Epithelial cell of esophagus (primary cell): ENCODE results near the gene TCERG1L.

Experiments used
- DNase-seq: peaks from one replicate; pipeline ENCODE4 v3.0.0; 2010; ENCODE audit warnings: low read depth
- H3K4me3 ChIP-seq: 2 replicates; pipeline ENCODE4 v1.5.1; 2011; ENCODE audit warnings: mild to moderate bottlenecking, low read length, control low read depth
- TF ChIP-seq, protein P1 (sequence below): IDR thresholded peaks from 2 replicates; pipeline ENCODE4 v1.5.1; 2011; ENCODE audit warnings: low read depth, mild to moderate bottlenecking, low read length, control low read depth, inconsistent platforms; ENCODE audit not compliant: insufficient read depth; ENCODE audit errors: missing control alignments

Gene TCERG1L

DNA sequence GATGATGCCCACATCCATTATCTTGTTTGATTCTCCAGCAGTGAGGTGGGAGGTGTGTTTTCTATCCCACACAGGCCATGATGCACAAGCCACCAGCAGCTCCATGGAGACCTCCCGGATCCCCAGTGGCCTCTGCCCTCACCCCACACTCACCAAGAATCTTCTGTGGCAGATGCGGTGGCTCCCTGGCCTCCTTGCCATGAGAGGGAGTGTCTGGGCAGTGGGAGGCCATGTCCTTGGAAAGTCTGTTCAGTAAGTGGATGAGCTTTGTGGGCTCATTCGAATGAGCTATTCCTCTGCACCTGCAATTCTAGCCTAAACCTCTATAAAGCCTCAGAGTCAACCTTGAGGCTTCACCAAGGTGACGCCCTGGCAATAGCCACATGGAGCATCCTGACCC is 243.8 kb downstream of the TCERG1L start:
- no peak for DNase-seq
- H3K4me3 ChIP-seq = no peak overlapping the region
- TF ChIP-seq, protein P1, sequence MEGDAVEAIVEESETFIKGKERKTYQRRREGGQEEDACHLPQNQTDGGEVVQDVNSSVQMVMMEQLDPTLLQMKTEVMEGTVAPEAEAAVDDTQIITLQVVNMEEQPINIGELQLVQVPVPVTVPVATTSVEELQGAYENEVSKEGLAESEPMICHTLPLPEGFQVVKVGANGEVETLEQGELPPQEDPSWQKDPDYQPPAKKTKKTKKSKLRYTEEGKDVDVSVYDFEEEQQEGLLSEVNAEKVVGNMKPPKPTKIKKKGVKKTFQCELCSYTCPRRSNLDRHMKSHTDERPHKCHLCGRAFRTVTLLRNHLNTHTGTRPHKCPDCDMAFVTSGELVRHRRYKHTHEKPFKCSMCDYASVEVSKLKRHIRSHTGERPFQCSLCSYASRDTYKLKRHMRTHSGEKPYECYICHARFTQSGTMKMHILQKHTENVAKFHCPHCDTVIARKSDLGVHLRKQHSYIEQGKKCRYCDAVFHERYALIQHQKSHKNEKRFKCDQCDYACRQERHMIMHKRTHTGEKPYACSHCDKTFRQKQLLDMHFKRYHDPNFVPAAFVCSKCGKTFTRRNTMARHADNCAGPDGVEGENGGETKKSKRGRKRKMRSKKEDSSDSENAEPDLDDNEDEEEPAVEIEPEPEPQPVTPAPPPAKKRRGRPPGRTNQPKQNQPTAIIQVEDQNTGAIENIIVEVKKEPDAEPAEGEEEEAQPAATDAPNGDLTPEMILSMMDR = no peak

DNA sequence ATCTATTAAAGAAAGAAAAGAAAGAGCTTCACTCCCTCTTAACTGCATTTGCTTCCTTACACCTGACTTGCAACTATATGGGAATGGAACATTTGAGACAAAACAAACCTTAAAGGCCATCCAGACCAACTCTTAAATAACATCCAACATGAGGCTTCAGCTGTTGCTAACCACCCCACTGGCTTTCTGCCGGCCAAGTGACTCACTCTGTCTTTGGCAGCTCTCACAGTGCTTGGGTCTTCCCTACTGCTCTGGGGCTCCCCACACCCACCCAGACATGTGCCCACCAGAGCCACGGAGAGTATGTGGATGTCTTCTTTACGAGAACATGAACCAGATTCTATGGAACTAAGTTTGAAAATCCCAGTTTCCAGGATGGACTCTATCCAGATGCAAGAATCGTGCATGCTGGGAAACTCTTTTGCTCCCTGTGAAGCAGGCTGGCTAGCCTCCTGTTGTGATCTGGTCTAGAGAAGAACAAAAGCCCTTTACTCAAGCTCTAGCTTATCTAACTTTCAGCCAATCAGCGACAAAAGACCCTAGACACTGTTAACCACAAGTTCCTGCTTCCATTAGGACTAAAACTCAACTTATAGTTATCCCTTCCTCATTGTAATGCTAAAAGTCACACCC is 245.7 kb downstream of the TCERG1L start:
- no peak for DNase-seq
- TF ChIP-seq, protein P1 = no peak
- no peak overlapping the region for H3K4me3 ChIP-seq

DNA sequence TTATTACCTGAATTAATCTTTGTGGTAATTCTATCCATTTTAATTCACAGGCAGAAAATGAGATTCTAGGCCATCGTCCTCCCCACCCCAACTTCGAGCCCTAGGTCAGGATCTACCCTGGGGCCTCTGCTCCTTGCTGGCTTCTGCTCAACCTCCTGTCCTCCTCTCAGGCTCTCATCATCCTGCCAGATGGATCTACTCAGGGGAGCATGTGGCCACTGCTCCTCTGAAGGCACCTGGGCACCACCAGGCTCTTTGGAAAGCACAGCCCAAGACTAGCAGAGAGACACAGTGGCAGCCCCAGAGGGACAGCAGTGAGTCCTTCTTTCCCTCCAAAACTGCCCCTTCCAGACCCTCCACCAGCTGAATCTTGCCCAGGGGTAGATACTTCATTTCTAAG is 248.2 kb downstream of the TCERG1L start:
- H3K4me3 ChIP-seq = no peak overlapping the region
- TF ChIP-seq, protein P1 = no peak
- DNase-seq = no peak

DNA sequence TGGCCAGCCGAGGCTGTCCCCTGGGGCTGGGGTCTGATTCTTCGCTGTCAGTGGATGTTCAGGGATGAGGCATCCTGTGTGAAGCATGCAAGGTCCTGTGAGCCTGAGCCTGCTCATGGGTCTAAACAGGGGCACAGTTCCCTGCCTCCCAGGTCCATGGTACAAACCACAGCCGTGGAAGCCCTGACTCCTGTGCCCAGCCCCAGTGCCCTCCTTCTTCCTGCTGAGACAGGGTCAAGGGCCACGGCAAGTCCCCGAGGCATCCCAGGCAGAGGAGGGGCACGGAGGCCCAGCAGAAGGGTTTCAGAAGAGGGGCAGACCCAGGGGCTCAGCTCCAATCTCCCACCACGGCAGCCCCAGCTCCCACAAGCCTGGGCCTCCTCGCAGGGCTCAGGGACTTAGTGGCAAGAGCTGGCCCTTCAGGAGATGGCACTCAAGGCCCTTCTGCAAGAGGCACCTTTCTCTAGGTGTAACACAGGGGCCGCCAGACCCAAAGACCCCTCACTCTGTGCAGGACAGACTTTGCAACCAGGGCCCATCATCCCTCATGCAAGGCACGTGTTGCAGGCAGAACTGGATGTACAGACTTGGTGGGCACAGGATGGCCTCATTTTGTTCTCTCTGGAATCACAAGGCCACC is 248.8 kb downstream of the TCERG1L start:
- no peak for DNase-seq
- TF ChIP-seq, protein P1 = no peak
- H3K4me3 ChIP-seq = no peak overlapping the region

DNA sequence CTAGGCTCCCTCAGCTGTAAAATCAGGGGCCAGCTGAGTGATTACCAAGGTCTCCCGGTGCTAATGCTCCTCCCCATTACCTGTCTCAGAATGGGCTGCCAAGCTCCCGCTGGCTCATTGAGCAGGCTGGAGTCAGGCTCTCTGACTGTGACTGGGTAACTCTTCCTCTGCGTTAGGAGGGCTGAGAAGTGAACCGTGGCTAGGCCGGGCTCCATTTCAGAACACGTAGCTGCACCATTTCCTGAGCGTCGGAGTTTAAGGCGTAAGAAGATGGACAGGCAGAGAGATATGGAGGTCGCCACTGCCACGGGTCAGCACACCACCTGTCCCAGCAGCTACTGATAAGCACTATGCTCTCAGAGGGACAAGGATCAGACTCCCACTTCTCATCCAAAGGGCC is 250.3 kb downstream of the TCERG1L start:
- TF ChIP-seq, protein P1 = no peak
- H3K4me3 ChIP-seq = no peak overlapping the region
- no peak for DNase-seq

DNA sequence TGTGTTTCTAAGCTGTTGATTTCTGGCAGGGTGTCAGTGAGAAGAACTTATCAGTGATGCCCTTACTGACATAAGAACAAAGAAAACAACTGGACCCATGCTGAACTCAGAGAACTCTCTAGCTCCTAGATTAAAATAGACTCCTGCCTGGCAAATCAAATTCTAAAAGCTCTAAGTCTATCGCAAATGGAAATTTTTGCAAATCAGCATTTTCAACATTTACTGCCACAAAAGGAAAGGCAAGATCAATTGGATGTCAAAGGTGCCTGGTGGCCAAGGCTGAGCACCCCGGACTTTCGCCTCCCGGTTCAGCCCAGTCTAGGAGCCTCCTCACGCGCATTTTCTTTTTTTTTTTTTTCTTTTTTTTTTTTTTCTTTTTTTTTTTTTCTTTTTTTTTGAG is 251.6 kb downstream of the TCERG1L start:
- H3K4me3 ChIP-seq = no peak overlapping the region
- DNase-seq = no peak
- TF ChIP-seq, protein P1 = no peak

DNA sequence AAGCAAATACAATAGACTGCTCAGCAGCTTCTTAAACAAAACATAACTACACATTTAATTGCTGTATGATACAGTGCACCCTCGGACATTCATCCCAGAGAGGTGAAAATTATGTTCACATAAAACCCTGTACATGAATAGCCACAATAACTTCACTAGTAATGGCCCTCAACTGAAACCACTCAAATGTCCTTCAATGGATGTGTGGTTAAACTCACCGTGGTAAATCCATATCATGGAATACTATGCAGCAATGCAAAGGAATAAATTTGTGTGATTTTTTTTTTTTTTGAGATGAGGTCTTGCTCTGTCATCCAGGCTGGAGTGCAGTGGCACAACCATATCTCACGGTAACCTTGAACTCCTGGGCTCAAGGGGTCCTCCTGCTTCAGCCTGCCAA is 252.7 kb downstream of the TCERG1L start:
- DNase-seq = no peak
- TF ChIP-seq, protein P1 = no peak
- H3K4me3 ChIP-seq = no peak overlapping the region
